HCT116 (cell line): Measurements from ENCODE around the gene DNMT3A. TPM values are rescaled to one million over a fixed set of nuclear protein-coding genes. Genes with fewer than 3 reads are reported as not detected.

Source experiments
- ATAC-seq: fragments of 200-7000 bp; cut with Tn5 transposase; 2 replicates; pipeline ENCODE4 v1.9.1; 2020; ENCODE audit warnings: mild to moderate bottlenecking, moderate library complexity
- BruUV-seq: library from RNA; stranded (reverse); fragments of 400-500 nt; replicated peaks from 2 replicates; lab custom pipeline; 2021; lab: Mats Ljungman, UMichigan
- CTCF ChIA-PET: fragments of 300-600 bp; sonication (Branson Sonifier 250); formaldehyde crosslinking; loops from one replicate; lab custom pipeline; 2021; ENCODE audit warnings: antibody characterized with exemption; lab: Charles Lee
- POLR2A ChIA-PET: fragments of 300-600, 350-600 bp; sonication (Branson Sonifier 250); formaldehyde crosslinking; loops from one replicate; lab custom pipeline; 2021; ENCODE audit warnings: antibody characterized with exemption; lab: Charles Lee
- RAD21 ChIA-PET, 2 experiments: fragments of 300-600 bp; sonication (Branson Sonifier 250); formaldehyde crosslinking; loops; one replicate each; lab custom pipeline; 2023; ENCODE audit warnings: low total read pairs in 2 of 2; ENCODE audit not compliant: uncharacterized antibody in 2 of 2, unreplicated experiment in 2 of 2, low non-redundant PET in 1 of 2; lab: Charles Lee
- DNase-seq: peaks from one replicate; pipeline ENCODE4 v3.0.0-alpha.2; 2010; ENCODE audit warnings: low read depth, low spot score
- H2AFZ ChIP-seq: fragments of 200-600 bp; shearing (Covaris generic), sonication (generic); 2 replicates; pipeline ENCODE4 v1.6.1; 2017; ENCODE audit warnings: low read depth, mixed run types, mixed read lengths, antibody characterized with exemption, low read length; ENCODE audit not compliant: poor library complexity, severe bottlenecking
- H3K27ac ChIP-seq: 2 replicates; pipeline ENCODE4 v1.5.1; 2012; ENCODE audit warnings: low read depth, low read length
- H3K27me3 ChIP-seq: fragments of 200-600 bp; sonication (generic); 2 replicates; pipeline ENCODE4 v1.6.1; 2016; ENCODE audit warnings: mixed run types, low read length, mixed read lengths; ENCODE audit not compliant: insufficient read depth
- H3K36me3 ChIP-seq, 2 experiments: fragments of 200-500 bp in 1 of 2; fragments of 200-600 bp in 1 of 2; sonication (Bioruptor generic) in 1 of 2; sonication (generic) in 1 of 2; 2 replicates each; pipeline versions ENCODE4 v1.5.1 to v1.6.1; 2014 to 2016; ENCODE audit warnings: low read length in 2 of 2, inconsistent platforms in 1 of 2, mixed read lengths in 1 of 2, mixed run types in 1 of 2; ENCODE audit not compliant: insufficient read depth in 2 of 2, control insufficient read depth in 1 of 2
- H3K4me1 ChIP-seq, 2 experiments: fragments of 200-600 bp in 1 of 2; sonication (generic) in 1 of 2; 2 replicates each; pipeline versions ENCODE4 v1.5.1 to v1.6.1; 2012 to 2017; ENCODE audit warnings: low read length in 2 of 2, inconsistent platforms in 1 of 2, mild to moderate bottlenecking in 1 of 2, mixed read lengths in 1 of 2, mixed run types in 1 of 2, moderate library complexity in 1 of 2; ENCODE audit not compliant: insufficient read depth in 2 of 2, control insufficient read depth in 1 of 2
- H3K4me2 ChIP-seq: fragments of 200-600 bp; sonication (generic); 2 replicates; pipeline ENCODE4 v1.6.1; 2017; ENCODE audit warnings: mixed run types, low read length, mixed read lengths
- H3K4me3 ChIP-seq, 2 experiments: fragments of 200-600 bp in 1 of 2; sonication (generic) in 1 of 2; replicated peaks in 1 of 2; 2 replicates each; pipeline ENCODE4 v1.5.1; 2011 to 2016; ENCODE audit warnings: low read length in 2 of 2, control low read depth in 1 of 2, low read depth in 1 of 2, mild to moderate bottlenecking in 1 of 2, mixed read lengths in 1 of 2, mixed run types in 1 of 2
- H3K79me2 ChIP-seq: fragments of 200-600 bp; sonication (generic); 2 replicates; pipeline ENCODE4 v1.6.1; 2017; ENCODE audit warnings: mild to moderate bottlenecking, mixed run types, low read length, moderate library complexity, mixed read lengths; ENCODE audit not compliant: insufficient read depth
- H3K9ac ChIP-seq: fragments of 200-600 bp; sonication (generic); 2 replicates; pipeline ENCODE4 v1.6.1; 2016; ENCODE audit warnings: low read length, mixed read lengths
- H3K9me2 ChIP-seq: fragments of 200-600 bp; sonication (generic), shearing (Covaris generic); 2 replicates; pipeline ENCODE4 v1.6.1; 2017; ENCODE audit warnings: mixed run types, mild to moderate bottlenecking, moderate library complexity; ENCODE audit not compliant: insufficient read depth
- H3K9me3 ChIP-seq, 2 experiments: fragments of 200-500 bp in 1 of 2; fragments of 200-600 bp in 1 of 2; sonication (Bioruptor generic) in 1 of 2; sonication (generic) in 1 of 2; 2 replicates each; pipeline ENCODE4 v1.6.1; 2014 to 2017; ENCODE audit warnings: low read length in 2 of 2, mixed read lengths in 2 of 2, inconsistent platforms in 1 of 2, low read depth in 1 of 2, mild to moderate bottlenecking in 1 of 2, mixed run types in 1 of 2, moderate library complexity in 1 of 2; ENCODE audit not compliant: control insufficient read depth in 1 of 2, insufficient read depth in 1 of 2
- H4K20me1 ChIP-seq: fragments of 200-600 bp; sonication (generic), shearing (Covaris generic); 2 replicates; pipeline ENCODE4 v1.6.1; 2017; ENCODE audit warnings: mixed run types, mild to moderate bottlenecking, moderate library complexity; ENCODE audit not compliant: insufficient read depth
- CEBPB ChIP-seq: IDR thresholded peaks from 2 replicates; pipeline ENCODE4 v1.6.1; 2012; ENCODE audit warnings: low read depth
- EGR1 ChIP-seq: IDR thresholded peaks from 2 replicates; pipeline ENCODE4 v1.6.1; 2012; ENCODE audit warnings: low read depth
- ELF1 ChIP-seq: IDR thresholded peaks from 2 replicates; pipeline ENCODE4 v1.6.1; 2012; ENCODE audit warnings: low read depth, borderline replicate concordance
- FOSL1 ChIP-seq: IDR thresholded peaks from 2 replicates; pipeline ENCODE4 v1.6.1; 2012; ENCODE audit warnings: low read depth
- JUND ChIP-seq: IDR thresholded peaks from 2 replicates; pipeline ENCODE4 v1.6.1; 2012
- POLR2A ChIP-seq: IDR thresholded peaks from 2 replicates; pipeline ENCODE4 v1.7.0; 2011; ENCODE audit warnings: borderline replicate concordance; ENCODE audit not compliant: insufficient read depth, insufficient read length; ENCODE audit errors: extremely low read depth
- RAD21 ChIP-seq: IDR thresholded peaks from 2 replicates; pipeline ENCODE4 v1.6.1; 2012; ENCODE audit warnings: low read depth, mild to moderate bottlenecking
- SP1 ChIP-seq: IDR thresholded peaks from 2 replicates; pipeline ENCODE4 v1.6.1; 2012; ENCODE audit warnings: low read depth
- SRF ChIP-seq: IDR thresholded peaks from 2 replicates; pipeline ENCODE4 v1.6.1; 2012; ENCODE audit warnings: low read depth
- ZFX ChIP-seq: fragments of 450-650 bp; IDR thresholded peaks from 2 replicates; pipeline ENCODE4 v1.6.1; 2017
- intact Hi-C: fragments of 100-400 bp; cut with micrococcal nuclease; formaldehyde crosslinking; loops from 2 replicates; pipeline ENCODE4 v1.10.0; 2022
- total RNA-seq: library from RNA; stranded (reverse); gene quantifications from one replicate; pipeline ENCODE4 v1.2.1, GENCODE V29; 2021; ENCODE audit not compliant: unreplicated experiment
- TF ChIP-seq, protein P1 (sequence below): IDR thresholded peaks from 2 replicates; pipeline ENCODE4 v1.6.1; 2011; ENCODE audit warnings: mild to moderate bottlenecking, low read length, moderate library complexity; ENCODE audit not compliant: insufficient replicate concordance; ENCODE audit errors: extremely low read depth
- TF ChIP-seq, protein P2 (sequence below): IDR thresholded peaks from 2 replicates; pipeline ENCODE4 v1.6.1; 2012
- TF ChIP-seq, protein P3 (sequence below), 3 experiments: fragments of 200-600 bp in 1 of 3; sonication (generic) in 1 of 3; IDR thresholded peaks in 2 of 3; conservative IDR thresholded peaks in 1 of 3; 2 replicates each; pipeline ENCODE4 v1.5.1; 2012 to 2017; ENCODE audit warnings: low read depth in 2 of 3, low read length in 2 of 3, antibody characterized with exemption in 1 of 3, borderline replicate concordance in 1 of 3, control low read depth in 1 of 3, mild to moderate bottlenecking in 1 of 3, mixed read lengths in 1 of 3, mixed run types in 1 of 3, moderate library complexity in 1 of 3; ENCODE audit not compliant: insufficient read depth in 1 of 3

DNMT3A gene
- total RNA-seq, 1 experiment from 2014 or later, result 14.3 TPM

DNA sequence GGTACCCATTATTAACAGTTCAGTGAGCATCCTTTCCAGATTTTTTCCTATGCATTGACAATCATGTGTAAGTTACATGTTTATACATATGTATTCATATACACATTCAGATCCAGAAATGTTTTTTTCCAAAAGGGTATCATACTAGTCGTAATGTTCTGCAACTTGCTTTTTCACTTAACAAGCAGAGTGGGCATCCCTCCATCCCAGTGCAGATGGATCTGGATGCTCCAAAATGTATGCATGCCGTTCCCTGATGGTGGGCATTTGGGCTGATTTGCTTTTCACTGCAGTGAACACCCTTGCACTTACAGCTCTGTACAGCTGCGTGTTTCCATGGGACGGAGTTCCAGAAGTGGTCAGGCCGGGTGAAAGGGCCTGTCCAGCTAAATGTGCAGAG is 57.0 kb downstream of the DNMT3A start:
- DNase-seq (no peak), ATAC-seq (no peak)
- Histone ChIP-seq H4K20me1 (no peaks in the 10 kb centered on the region), H3K9ac (no peak overlapping the region), H2AFZ (no peak overlapping the region), H3K9me2 (no peaks in the 10 kb centered on the region), H3K9me3 (no peaks in the 10 kb centered on the region), H3K4me3 (no peak overlapping the region), H3K36me3 (no peaks in the 10 kb centered on the region), H3K27me3 (no peaks in the 10 kb centered on the region), H3K4me1 (no peaks in the 10 kb centered on the region), H3K27ac (no peak overlapping the region), H3K4me2 (no peak overlapping the region), H3K79me2 (no peaks in the 10 kb centered on the region)
- intact Hi-C loops, result no loop called here
- TF ChIP-seq RAD21 (no peak), POLR2A (no peak), FOSL1 (no peak), ELF1 (no peak), EGR1 (no peak), CEBPB (no peak), JUND (no peak), SP1 (no peak), ZFX (no peak), SRF (no peak)
- TF ChIP-seq, protein P1, sequence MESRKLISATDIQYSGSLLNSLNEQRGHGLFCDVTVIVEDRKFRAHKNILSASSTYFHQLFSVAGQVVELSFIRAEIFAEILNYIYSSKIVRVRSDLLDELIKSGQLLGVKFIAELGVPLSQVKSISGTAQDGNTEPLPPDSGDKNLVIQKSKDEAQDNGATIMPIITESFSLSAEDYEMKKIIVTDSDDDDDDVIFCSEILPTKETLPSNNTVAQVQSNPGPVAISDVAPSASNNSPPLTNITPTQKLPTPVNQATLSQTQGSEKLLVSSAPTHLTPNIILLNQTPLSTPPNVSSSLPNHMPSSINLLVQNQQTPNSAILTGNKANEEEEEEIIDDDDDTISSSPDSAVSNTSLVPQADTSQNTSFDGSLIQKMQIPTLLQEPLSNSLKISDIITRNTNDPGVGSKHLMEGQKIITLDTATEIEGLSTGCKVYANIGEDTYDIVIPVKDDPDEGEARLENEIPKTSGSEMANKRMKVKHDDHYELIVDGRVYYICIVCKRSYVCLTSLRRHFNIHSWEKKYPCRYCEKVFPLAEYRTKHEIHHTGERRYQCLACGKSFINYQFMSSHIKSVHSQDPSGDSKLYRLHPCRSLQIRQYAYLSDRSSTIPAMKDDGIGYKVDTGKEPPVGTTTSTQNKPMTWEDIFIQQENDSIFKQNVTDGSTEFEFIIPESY, result no peak
- TF ChIP-seq, protein P2, sequence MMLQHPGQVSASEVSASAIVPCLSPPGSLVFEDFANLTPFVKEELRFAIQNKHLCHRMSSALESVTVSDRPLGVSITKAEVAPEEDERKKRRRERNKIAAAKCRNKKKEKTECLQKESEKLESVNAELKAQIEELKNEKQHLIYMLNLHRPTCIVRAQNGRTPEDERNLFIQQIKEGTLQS, result no peak
- TF ChIP-seq, protein P3, sequence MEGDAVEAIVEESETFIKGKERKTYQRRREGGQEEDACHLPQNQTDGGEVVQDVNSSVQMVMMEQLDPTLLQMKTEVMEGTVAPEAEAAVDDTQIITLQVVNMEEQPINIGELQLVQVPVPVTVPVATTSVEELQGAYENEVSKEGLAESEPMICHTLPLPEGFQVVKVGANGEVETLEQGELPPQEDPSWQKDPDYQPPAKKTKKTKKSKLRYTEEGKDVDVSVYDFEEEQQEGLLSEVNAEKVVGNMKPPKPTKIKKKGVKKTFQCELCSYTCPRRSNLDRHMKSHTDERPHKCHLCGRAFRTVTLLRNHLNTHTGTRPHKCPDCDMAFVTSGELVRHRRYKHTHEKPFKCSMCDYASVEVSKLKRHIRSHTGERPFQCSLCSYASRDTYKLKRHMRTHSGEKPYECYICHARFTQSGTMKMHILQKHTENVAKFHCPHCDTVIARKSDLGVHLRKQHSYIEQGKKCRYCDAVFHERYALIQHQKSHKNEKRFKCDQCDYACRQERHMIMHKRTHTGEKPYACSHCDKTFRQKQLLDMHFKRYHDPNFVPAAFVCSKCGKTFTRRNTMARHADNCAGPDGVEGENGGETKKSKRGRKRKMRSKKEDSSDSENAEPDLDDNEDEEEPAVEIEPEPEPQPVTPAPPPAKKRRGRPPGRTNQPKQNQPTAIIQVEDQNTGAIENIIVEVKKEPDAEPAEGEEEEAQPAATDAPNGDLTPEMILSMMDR (IDR thresholded peaks at IDR 0.05 in 2 of 3, conservative IDR thresholded peaks at IDR 0.05 in 1 of 3; ENCODE audit: borderline replicate concordance in 1 of 3, insufficient read depth in 1 of 3, low read depth in 2 of 3, low read length in 2 of 3), result no peak
- no TSS peak for BruUV-seq
- POLR2A ChIA-PET, result no interaction called here
- CTCF ChIA-PET, result no interaction called here
- RAD21 ChIA-PET, result no interaction called here
